Cardiac septum (tissue), 1 donor: ENCODE measurements around the gene GLRX5. TPM values are rescaled to one million over a fixed set of nuclear protein-coding genes. Genes with fewer than 3 reads are reported as not detected.
"Not testable (repeated sequence)": the region's sequence is repeated elsewhere in the genome, so short reads cannot be mapped to it uniquely, and the experiment has no call there.

Experiments
- DNase-seq: peaks from one replicate; pipeline ENCODE4 v3.0.0-alpha.2; 2020; ENCODE audit warnings: low spot score
- intact Hi-C: fragments of 100-400 bp; cut with DNase I; formaldehyde crosslinking; loops from one replicate; pipeline ENCODE4 v1.14.0; 2022
- total RNA-seq: library from RNA; stranded (reverse); fragmentation: NEBNext Ultra II Directional; extraction: Animal tissue kit (Norgen Biotek cat#: 25700); gene quantifications from one replicate; pipeline ENCODE4 v1.2.1, GENCODE V29; 2021
- donor health status: DM: no; HTN: no; CAD: no.

GLRX5 gene
- total RNA-seq, 1 donor from 2014 or later = 61.8 TPM

DNA sequence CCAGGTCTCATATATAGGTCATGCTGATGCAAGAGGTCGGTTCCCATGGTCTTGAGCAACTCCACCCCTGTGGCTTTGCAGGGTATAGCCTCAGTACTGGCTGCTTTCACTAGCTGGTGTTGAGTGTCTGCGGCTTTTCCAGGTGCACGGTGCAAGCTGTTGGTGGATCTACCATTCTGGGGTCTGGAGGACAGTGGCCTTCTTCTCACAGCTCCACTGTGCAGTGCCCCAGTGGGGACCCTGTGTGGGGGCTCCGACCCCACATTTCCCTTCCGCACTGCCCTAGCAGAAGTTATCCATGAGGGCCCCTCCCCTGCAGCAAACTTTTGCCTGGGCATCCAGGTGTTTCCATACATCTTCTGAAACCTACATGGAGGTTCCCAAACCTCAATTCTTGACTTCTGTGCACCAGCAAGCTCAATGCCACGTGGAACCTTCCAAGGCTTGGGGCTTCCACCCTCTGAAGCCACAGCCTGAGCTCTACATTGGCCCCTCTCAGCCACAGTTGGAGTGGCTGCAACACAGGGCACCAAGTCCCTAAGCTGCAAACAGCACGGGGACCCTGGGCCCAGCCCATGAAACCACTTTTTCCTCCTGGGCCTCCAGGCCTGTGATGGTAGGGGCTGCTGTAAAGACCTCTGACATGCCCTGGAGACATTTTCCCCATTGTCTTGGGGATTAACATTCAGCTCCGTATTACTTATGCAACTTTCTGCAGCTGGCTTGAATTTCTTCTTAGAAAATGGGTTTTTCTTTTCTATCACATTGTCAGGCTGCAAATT, 49.2 kb downstream of the GLRX5 start:
- peak; percentile 55 for DNase-seq
- intact Hi-C loops = not testable (repeated sequence)

DNA sequence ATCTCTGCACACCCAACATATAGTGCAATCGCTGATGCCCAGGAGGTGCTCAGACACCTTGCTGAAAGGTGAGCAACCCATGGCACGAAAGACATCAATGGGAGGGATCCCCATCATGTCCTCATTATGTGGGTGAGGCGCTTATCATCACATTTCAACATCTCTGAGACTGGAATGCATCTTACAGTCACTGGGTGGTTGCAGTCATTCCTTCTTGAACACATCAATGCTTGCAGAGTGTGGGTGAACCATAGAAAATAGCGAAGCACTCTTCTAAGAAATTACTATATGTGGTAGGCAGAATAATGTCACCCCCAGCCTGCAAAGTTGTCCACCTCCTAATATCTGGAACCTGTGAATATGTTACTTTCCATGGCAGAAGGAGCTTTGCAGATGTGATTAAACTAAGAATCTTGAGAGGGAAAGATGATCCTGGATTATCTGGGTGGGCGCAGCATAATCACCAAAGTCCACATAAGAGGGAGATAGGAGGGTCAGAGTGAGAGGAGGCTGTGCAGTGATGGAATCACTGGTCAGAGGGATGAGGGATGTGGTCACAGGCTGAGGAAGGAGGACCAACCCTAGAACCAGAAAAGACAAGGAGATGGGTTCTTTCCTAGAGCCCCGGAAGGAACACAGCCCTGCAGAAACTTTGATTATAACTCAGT, 51.2 kb downstream of the GLRX5 start:
- intact Hi-C loops = no loop called here
- DNase-seq = peak; percentile 12

DNA sequence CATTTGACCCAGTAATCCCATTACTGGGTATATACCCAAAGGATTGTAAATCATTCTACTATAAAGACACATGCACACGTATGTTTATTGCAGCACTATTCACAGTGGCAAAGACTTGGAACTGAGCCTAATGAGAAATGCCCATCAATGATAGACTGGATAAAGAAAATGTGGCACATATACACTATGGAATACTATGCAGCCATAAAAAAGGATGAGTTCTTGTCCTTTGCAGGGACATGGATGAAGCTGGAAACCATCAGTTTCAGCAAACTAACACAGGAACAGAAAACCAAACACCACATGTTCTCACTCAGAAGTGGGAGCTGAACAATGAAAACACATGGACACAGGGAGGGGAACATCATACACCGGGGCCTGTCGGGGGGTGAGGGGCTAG, 56.3 kb downstream of the GLRX5 start:
- DNase-seq = peak; percentile 3
- intact Hi-C loops = not testable (repeated sequence)

Other genes starting within 250 kb of the GLRX5 start
- 6.0 TPM for gene CLMN, start 215.1 kb upstream of the GLRX5 start, total RNA-seq
- gene SYNE3, start 18.4 kb upstream of the GLRX5 start, total RNA-seq = 12.4 TPM
- gene TCL1B, start 151.4 kb downstream of the GLRX5 start, total RNA-seq = not detected
- gene TCL1A, start 179.1 kb downstream of the GLRX5 start, total RNA-seq = not detected